ENCODE data around the gene PLPP6.
"Not testable (repeated sequence)": the region's sequence is repeated elsewhere in the genome, so short reads cannot be mapped to it uniquely, and the experiment has no call there.

PLPP6 gene

DNA sequence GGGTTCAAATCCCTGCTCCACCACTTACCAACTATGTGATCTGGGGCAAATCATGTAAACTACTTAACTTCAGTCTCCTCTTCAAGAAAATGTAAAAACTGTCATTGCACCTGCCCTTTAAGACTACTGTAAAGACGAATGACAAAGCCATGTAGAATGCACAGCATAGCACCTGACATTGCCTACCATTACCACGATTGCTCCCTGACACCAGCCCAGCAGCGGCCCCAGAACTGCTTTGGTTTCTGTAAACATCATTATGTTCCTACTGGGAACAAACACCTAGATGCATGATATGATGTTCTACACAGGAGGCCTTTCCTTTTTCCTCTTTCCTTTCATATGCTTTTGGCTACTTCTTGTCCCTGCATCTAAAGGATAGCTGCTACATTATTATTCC lies 23.1 kb upstream of the PLPP6 start:
- Histone ChIP-seq H3K27me3 (ENCODE audit: control insufficient read depth in 1 of 2, insufficient read depth in 2 of 2, low read length in 2 of 2) (no peaks in the 10 kb centered on the region), H3K4me3 (ENCODE audit: low read length in 2 of 2) (no peak overlapping the region), H3K4me1 (ENCODE audit: control insufficient read depth, insufficient read depth, low read length) (no peaks in the 10 kb centered on the region), H3K9ac (ENCODE audit: low read length in 2 of 2) (no peak overlapping the region), H3K9me3 (ENCODE audit: control insufficient read depth in 2 of 2, low read length in 2 of 2) (no peaks in the 10 kb centered on the region), H3K36me3 (ENCODE audit: control insufficient read depth in 2 of 2, insufficient read depth in 2 of 2, low read length in 2 of 2) (no peaks in the 10 kb centered on the region), H3K27ac (ENCODE audit: low read length) (no peak overlapping the region)

DNA sequence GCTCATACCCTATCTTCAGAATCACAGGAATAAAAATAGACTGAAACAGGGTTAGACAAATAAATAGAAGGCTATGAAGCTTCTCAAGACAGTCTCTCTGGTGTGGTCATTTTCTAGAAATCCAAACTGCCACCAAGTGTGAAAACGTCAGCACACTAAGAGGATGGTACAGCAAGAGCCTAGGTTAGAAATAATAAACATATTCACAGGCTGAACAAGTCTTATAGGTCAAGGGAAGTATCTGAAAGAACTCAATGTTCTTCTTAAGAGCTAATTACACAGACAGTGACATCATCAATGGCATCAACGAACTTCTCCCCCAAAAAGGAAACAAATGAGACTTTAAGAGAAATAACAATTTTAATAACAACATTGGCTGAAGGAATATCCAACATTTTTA lies 22.7 kb upstream of the PLPP6 start:
- no peaks in the 10 kb centered on the region for H3K4me1 ChIP-seq (ENCODE audit: control insufficient read depth, insufficient read depth, low read length)
- H3K27ac ChIP-seq (ENCODE audit: low read length), result no peak overlapping the region
- H3K36me3 ChIP-seq (ENCODE audit: control insufficient read depth in 2 of 2, insufficient read depth in 2 of 2, low read length in 2 of 2), result no peaks in the 10 kb centered on the region
- no peaks in the 10 kb centered on the region for H3K27me3 ChIP-seq (ENCODE audit: control insufficient read depth in 1 of 2, insufficient read depth in 2 of 2, low read length in 2 of 2)
- H3K9ac ChIP-seq (ENCODE audit: low read length in 2 of 2), result no peak overlapping the region
- H3K9me3 ChIP-seq (ENCODE audit: control insufficient read depth in 2 of 2, low read length in 2 of 2), result no peaks in the 10 kb centered on the region
- H3K4me3 ChIP-seq (ENCODE audit: low read length in 2 of 2), result no peak overlapping the region

DNA sequence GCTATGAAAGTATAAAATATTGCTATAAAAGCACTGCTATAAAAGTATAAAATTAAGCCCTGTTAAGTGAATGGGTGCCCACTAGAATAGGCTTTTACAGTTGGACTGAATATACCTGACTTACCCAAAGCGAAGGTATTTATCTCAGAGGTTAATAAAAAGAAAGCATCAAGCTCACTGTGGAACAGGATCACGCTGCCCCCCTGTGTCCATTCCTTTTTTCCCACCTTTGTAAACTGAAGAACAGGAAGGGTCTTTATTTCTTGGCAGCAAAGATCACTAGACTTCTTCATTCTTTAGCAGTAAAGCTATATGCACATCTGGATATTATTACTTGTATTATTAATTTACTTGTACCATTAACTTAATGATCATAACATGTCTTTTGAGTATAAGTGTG lies 22.1 kb upstream of the PLPP6 start:
- Histone ChIP-seq H3K4me1 (ENCODE audit: control insufficient read depth, insufficient read depth, low read length) (no peaks in the 10 kb centered on the region), H3K9me3 (ENCODE audit: control insufficient read depth in 2 of 2, low read length in 2 of 2) (no peaks in the 10 kb centered on the region), H3K27me3 (ENCODE audit: control insufficient read depth in 1 of 2, insufficient read depth in 2 of 2, low read length in 2 of 2) (no peaks in the 10 kb centered on the region), H3K27ac (ENCODE audit: low read length) (no peak overlapping the region), H3K9ac (ENCODE audit: low read length in 2 of 2) (no peak overlapping the region), H3K4me3 (ENCODE audit: low read length in 2 of 2) (no peak overlapping the region), H3K36me3 (ENCODE audit: control insufficient read depth in 2 of 2, insufficient read depth in 2 of 2, low read length in 2 of 2) (no peaks in the 10 kb centered on the region)

DNA sequence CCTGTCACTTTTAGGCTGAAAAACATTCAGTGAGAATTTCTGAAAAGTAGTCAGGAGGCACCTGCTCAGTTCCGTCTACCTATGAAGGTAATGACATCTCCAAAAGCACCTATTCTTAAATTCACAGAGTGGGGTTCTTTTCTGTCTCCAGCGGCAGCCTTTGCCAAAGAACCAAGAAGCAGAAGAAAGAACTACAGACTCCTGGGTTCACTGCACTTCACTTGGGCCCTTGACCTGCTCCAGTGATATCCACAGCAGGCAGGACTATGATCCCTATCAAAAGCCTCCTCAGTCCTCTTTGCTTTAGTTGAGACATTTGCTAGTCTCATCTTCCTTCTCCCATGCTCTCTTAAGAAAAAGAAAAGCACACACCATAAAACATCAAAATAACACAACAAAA lies 19.7 kb upstream of the PLPP6 start:
- Histone ChIP-seq H3K9me3 (ENCODE audit: control insufficient read depth in 2 of 2, low read length in 2 of 2) (no peaks in the 10 kb centered on the region), H3K27ac (ENCODE audit: low read length) (no peak overlapping the region), H3K27me3 (ENCODE audit: control insufficient read depth in 1 of 2, insufficient read depth in 2 of 2, low read length in 2 of 2) (no peaks in the 10 kb centered on the region), H3K4me3 (ENCODE audit: low read length in 2 of 2) (no peak overlapping the region), H3K36me3 (ENCODE audit: control insufficient read depth in 2 of 2, insufficient read depth in 2 of 2, low read length in 2 of 2) (no peaks in the 10 kb centered on the region), H3K9ac (ENCODE audit: low read length in 2 of 2) (no peak overlapping the region), H3K4me1 (ENCODE audit: control insufficient read depth, insufficient read depth, low read length) (no peaks in the 10 kb centered on the region)

DNA sequence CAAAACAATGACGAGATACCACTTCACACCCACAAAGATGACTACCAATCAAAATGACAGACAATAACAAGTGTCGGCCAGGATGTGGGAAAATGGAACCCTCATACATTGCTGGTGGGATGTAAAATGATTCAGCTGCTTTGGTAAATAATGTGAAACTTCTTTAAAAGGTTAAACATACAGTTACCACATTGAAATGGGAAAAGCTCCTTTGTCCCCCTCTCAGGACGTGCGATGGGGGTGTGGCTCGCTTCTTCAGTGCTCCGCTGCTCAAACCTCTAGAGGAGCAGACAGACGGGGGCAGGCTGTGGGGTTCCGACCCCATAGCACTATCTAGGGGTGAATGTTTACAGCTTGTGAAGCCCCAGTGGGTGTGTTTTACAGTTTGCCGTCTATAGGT lies 8.0 kb upstream of the PLPP6 start:
- H3K27me3 ChIP-seq (ENCODE audit: control insufficient read depth in 1 of 2, insufficient read depth in 2 of 2, low read length in 2 of 2), result no peaks in the 10 kb centered on the region

DNA sequence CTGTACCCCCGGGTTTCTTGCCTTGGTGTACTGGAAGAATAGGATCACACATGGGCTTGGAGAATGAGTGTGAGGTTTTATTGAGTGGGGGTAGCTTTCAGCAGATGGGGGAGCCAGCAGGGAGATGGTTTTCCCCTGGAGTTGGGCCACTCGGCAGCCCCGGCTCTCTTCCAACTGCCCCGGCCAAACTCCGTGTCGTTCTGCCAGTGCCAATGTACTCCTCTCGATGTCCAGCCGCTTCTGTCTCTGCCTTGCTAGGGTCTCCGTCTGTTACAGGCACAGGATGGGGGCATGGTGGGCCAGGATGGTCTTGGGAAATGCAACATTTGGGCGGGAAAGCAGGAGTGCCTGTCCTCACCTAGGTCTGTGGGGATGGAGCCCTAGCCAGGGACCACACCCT lies 7.6 kb upstream of the PLPP6 start:
- H3K4me1 ChIP-seq (ENCODE audit: control insufficient read depth, insufficient read depth, low read length), result no peaks in the 10 kb centered on the region
- H3K9ac ChIP-seq (ENCODE audit: low read length in 2 of 2), result no peak overlapping the region
- no peaks in the 10 kb centered on the region for H3K27me3 ChIP-seq (ENCODE audit: control insufficient read depth in 1 of 2, insufficient read depth in 2 of 2, low read length in 2 of 2)
- H3K4me3 ChIP-seq (ENCODE audit: low read length in 2 of 2), result no peak overlapping the region
- H3K36me3 ChIP-seq (ENCODE audit: control insufficient read depth in 2 of 2, insufficient read depth in 2 of 2, low read length in 2 of 2), result no peaks in the 10 kb centered on the region
- H3K27ac ChIP-seq (ENCODE audit: low read length), result no peak overlapping the region
- H3K9me3 ChIP-seq (ENCODE audit: control insufficient read depth in 2 of 2, low read length in 2 of 2), result no peaks in the 10 kb centered on the region

More for the DNA sequence above, 8.0 kb upstream of the PLPP6 start:
- H3K9me3 ChIP-seq (ENCODE audit: control insufficient read depth in 2 of 2, low read length in 2 of 2), result no peaks in the 10 kb centered on the region
- no peak overlapping the region for H3K9ac ChIP-seq (ENCODE audit: low read length in 2 of 2)
- H3K27ac ChIP-seq (ENCODE audit: low read length), result no peak overlapping the region
- no peaks in the 10 kb centered on the region for H3K36me3 ChIP-seq (ENCODE audit: control insufficient read depth in 2 of 2, insufficient read depth in 2 of 2, low read length in 2 of 2)
- H3K4me1 ChIP-seq (ENCODE audit: control insufficient read depth, insufficient read depth, low read length), result no peaks in the 10 kb centered on the region
- no peak overlapping the region for H3K4me3 ChIP-seq (ENCODE audit: low read length in 2 of 2)

DNA sequence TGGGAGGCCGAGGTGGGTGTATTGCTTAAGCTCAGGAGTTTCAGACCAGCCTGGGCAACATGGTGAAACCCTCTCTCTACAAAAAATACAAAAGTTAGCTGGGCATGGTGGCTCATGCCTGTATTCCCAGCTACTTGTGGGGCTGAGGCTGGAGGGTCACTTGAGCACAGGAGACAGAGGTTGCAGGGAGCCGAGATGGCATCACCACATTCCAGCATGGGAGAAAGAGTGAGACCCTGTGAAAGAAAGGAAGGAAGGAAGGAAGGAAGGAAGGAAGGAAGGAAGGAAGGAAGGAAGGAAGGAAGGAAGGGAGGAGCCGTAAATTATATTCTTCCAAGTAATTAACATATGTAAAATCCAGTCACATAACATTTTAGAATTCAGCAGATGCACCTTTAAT lies 5.9 kb upstream of the PLPP6 start:
- H3K9ac ChIP-seq (ENCODE audit: low read length in 2 of 2); H3K36me3 ChIP-seq (ENCODE audit: control insufficient read depth in 2 of 2, insufficient read depth in 2 of 2, low read length in 2 of 2): not testable (repeated sequence)

DNA sequence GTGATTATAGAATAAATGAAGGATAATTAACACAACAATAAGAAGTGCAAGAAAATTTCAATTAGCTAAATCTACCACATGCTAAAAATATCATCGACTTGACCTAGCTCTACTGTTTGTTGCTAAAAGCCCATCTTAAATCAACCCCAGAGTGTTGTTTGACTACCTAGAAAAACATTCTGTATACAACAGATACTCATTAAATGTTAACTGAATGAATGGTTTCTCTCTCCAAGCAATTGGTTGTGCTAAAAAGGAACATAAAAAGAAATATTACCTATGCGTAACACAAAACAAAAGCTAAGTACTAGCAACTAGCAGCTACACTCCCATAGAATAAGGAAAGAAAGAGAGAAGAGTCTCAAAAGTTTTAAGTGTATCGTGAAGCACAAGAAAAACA lies 5.5 kb upstream of the PLPP6 start:
- H3K36me3 ChIP-seq (ENCODE audit: control insufficient read depth in 2 of 2, insufficient read depth in 2 of 2, low read length in 2 of 2), result no peaks in the 10 kb centered on the region
- H3K27ac ChIP-seq (ENCODE audit: low read length), result no peak overlapping the region
- no peaks in the 10 kb centered on the region for H3K4me1 ChIP-seq (ENCODE audit: control insufficient read depth, insufficient read depth, low read length)
- no peak overlapping the region for H3K4me3 ChIP-seq (ENCODE audit: low read length in 2 of 2)
- H3K9me3 ChIP-seq (ENCODE audit: control insufficient read depth in 2 of 2, low read length in 2 of 2), result no peaks in the 10 kb centered on the region
- H3K27me3 ChIP-seq (ENCODE audit: control insufficient read depth in 1 of 2, insufficient read depth in 2 of 2, low read length in 2 of 2), result no peaks in the 10 kb centered on the region
- H3K9ac ChIP-seq (ENCODE audit: low read length in 2 of 2), result no peak overlapping the region

More for the DNA sequence above, 5.9 kb upstream of the PLPP6 start:
- not testable (repeated sequence) for H3K4me3 ChIP-seq (ENCODE audit: low read length in 2 of 2); H3K4me1 ChIP-seq (ENCODE audit: control insufficient read depth, insufficient read depth, low read length); H3K9me3 ChIP-seq (ENCODE audit: control insufficient read depth in 2 of 2, low read length in 2 of 2); H3K27me3 ChIP-seq (ENCODE audit: control insufficient read depth in 1 of 2, insufficient read depth in 2 of 2, low read length in 2 of 2); H3K27ac ChIP-seq (ENCODE audit: low read length)

DNA sequence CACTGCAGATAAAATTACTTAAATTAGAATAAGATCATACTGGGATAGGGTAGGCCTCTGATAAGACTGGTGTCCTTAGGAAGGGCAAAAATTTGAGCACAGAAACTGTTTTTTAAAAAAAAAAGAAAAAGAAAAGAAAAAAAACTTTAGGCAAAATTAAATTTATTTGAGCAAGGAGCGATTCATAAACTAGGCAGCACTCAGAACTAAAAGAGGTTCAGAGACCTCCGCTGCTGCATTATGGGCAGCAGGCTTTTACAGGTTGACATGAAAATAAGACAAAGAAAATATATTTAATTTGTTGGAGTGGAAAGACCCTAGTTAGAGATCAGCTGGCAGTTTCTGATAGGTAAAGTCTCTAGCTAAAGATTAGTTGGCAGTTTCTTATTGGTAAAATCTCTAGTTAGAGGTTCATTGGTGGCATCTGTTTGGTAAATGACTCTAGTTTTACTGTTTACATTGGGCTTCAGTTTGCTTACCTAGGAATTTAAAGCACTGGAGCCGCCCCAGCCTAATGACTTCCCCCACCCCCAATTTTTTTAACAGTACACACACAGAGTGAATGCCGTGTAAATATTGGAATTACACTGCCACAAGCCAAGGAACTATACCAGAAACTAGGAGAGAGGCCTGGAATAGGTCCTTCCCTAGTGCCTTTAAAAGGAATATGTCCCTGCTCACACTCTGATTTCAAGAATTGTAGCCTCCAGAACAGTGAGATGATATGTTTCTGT lies 4.5 kb upstream of the PLPP6 start:
- H3K27ac ChIP-seq (ENCODE audit: low read length), result no peak overlapping the region
- no peaks in the 10 kb centered on the region for H3K9me3 ChIP-seq (ENCODE audit: control insufficient read depth in 2 of 2, low read length in 2 of 2)
- no peaks in the 10 kb centered on the region for H3K27me3 ChIP-seq (ENCODE audit: control insufficient read depth in 1 of 2, insufficient read depth in 2 of 2, low read length in 2 of 2)
- no peak overlapping the region for H3K4me3 ChIP-seq (ENCODE audit: low read length in 2 of 2)
- peaks cover 7% of the 10 kb centered on the region for H3K4me1 ChIP-seq (ENCODE audit: control insufficient read depth, insufficient read depth, low read length)
- no peaks in the 10 kb centered on the region for H3K36me3 ChIP-seq (ENCODE audit: control insufficient read depth in 2 of 2, insufficient read depth in 2 of 2, low read length in 2 of 2)
- no peak overlapping the region for H3K9ac ChIP-seq (ENCODE audit: low read length in 2 of 2)

DNA sequence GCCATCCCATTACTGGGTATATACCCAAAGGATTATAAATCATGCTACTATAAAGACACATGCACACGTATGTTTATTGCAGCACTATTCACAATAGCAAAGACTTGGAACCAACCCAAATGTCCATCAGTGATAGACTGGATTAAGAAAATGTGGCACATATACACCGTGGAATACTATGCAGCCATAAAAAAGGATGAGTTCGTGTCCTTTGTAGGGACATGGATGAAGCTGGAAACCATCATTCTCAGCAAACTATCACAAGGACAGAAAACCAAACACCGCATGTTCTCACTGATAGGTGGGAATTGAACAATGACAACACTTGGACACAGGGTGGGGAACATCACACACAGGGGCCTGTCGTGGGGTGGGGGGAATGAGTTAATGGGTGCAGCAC lies 1.4 kb upstream of the PLPP6 start:
- not testable (repeated sequence) for H3K4me3 ChIP-seq (ENCODE audit: low read length in 2 of 2); H3K36me3 ChIP-seq (ENCODE audit: control insufficient read depth in 2 of 2, insufficient read depth in 2 of 2, low read length in 2 of 2); H3K27ac ChIP-seq (ENCODE audit: low read length); H3K9me3 ChIP-seq (ENCODE audit: control insufficient read depth in 2 of 2, low read length in 2 of 2); H3K27me3 ChIP-seq (ENCODE audit: control insufficient read depth in 1 of 2, insufficient read depth in 2 of 2, low read length in 2 of 2); H3K9ac ChIP-seq (ENCODE audit: low read length in 2 of 2)
- H3K4me1 ChIP-seq (ENCODE audit: control insufficient read depth, insufficient read depth, low read length), result peaks cover 12% of the 10 kb centered on the region

DNA sequence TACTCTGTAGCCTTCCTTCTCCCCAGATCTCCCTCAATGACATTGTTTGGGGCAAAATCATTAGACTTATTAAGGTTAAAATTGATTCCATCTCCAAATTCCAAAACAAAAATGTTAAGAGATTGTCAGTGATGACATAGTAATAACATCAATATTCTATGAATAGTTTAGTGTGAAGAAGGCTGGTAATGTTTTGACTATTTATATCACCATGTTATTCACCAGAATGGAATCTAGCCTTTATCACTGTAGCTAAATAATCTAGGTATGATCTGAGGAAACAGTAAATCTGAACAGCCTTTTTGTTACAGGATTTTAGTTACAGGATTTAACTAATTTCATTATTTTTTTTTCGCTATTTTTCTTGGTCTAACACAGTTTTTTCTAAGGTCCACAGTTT lies 929 bp upstream of the PLPP6 start:
- H3K36me3 ChIP-seq (ENCODE audit: control insufficient read depth in 2 of 2, insufficient read depth in 2 of 2, low read length in 2 of 2), result no peaks in the 10 kb centered on the region
- H3K4me1 ChIP-seq (ENCODE audit: control insufficient read depth, insufficient read depth, low read length), result peaks cover 15% of the 10 kb centered on the region
- H3K27ac ChIP-seq (ENCODE audit: low read length), result no peak overlapping the region
- no peak overlapping the region for H3K9ac ChIP-seq (ENCODE audit: low read length in 2 of 2)
- no peaks in the 10 kb centered on the region for H3K27me3 ChIP-seq (ENCODE audit: control insufficient read depth in 1 of 2, insufficient read depth in 2 of 2, low read length in 2 of 2)
- H3K4me3 ChIP-seq (ENCODE audit: low read length in 2 of 2), result no peak overlapping the region
- H3K9me3 ChIP-seq (ENCODE audit: control insufficient read depth in 2 of 2, low read length in 2 of 2), result no peaks in the 10 kb centered on the region

All from stomach smooth muscle (tissue), 2 donors.